PFSK-1 (cell line): ENCODE measurements around the gene NPY2R.

Experiments used
- FOXP2 ChIP-seq: optimal IDR thresholded peaks from 2 replicates; pipeline ENCODE3; 2011; ENCODE audit warnings: borderline replicate concordance, control low read depth, inconsistent platforms; ENCODE audit not compliant: insufficient read depth; ENCODE audit errors: extremely low read length, extremely low read depth
- POLR2AphosphoS5 ChIP-seq: IDR thresholded peaks from 2 replicates; pipeline ENCODE4 v1.6.1; 2012; ENCODE audit warnings: low read depth, mild to moderate bottlenecking, control low read depth, low read length, moderate library complexity
- REST ChIP-seq, 2 experiments: IDR thresholded peaks; 2 replicates each; pipeline versions ENCODE4 v1.6.1 to v1.8.0; 2011 to 2012; ENCODE audit warnings: low read depth in 2 of 2, low read length in 2 of 2, control low read depth in 1 of 2, inconsistent platforms in 1 of 2, mild to moderate bottlenecking in 1 of 2, moderate library complexity in 1 of 2; ENCODE audit not compliant: insufficient read depth in 1 of 2
- SIN3A ChIP-seq: IDR thresholded peaks from 2 replicates; pipeline ENCODE4 v1.6.1; 2012; ENCODE audit warnings: mild to moderate bottlenecking, low read length, moderate library complexity, borderline replicate concordance; ENCODE audit not compliant: insufficient read depth
- TAF1 ChIP-seq: IDR thresholded peaks from 2 replicates; pipeline ENCODE4 v1.6.1; 2012; ENCODE audit warnings: low read length, control low read depth, borderline replicate concordance; ENCODE audit not compliant: insufficient read depth

- TF ChIP-seq POLR2AphosphoS5 (no peak), TAF1 (no peak), REST (IDR thresholded peaks at IDR 0.05; ENCODE audit: insufficient read depth in 1 of 2, low read depth in 2 of 2, low read length in 2 of 2) (no peak), SIN3A (no peak), FOXP2 (no peak)
Observed at GRCh38 chr4:155173371-155173770, 35.1 kb upstream of the NPY2R start.
